Sigmoid colon (tissue), 4 donors: ENCODE data around the gene HMOX1.

Experiments
- EP300 ChIP-seq, 4 donors: sonication (generic); formaldehyde crosslinking; IDR thresholded peaks; one replicate each; pipeline ENCODE4 v1.6.1; 2017; ENCODE audit warnings: antibody characterized with exemption in 4 of 4
- POLR2A ChIP-seq, 2 donors: fragments of 450-650 bp; IDR thresholded peaks; one replicate each; pipeline ENCODE4 v1.6.1; 2016; ENCODE audit warnings: antibody characterized with exemption in 2 of 2, mild to moderate bottlenecking in 2 of 2, moderate library complexity in 2 of 2
- POLR2AphosphoS5 ChIP-seq, 4 donors: sonication (generic); formaldehyde crosslinking; IDR thresholded peaks; one replicate each; pipeline ENCODE4 v1.6.1; 2017; ENCODE audit warnings: antibody characterized with exemption in 4 of 4
- TF ChIP-seq, protein P1 (sequence below), 4 experiments: fragments of 450-650 bp in 3 of 4; fragments of 200-600 bp in 1 of 4; IDR thresholded peaks; one replicate each; pipeline ENCODE4 v1.5.1; 2016 to 2019; ENCODE audit warnings: antibody characterized with exemption in 4 of 4, mild to moderate bottlenecking in 3 of 4, moderate library complexity in 2 of 4

DNA sequence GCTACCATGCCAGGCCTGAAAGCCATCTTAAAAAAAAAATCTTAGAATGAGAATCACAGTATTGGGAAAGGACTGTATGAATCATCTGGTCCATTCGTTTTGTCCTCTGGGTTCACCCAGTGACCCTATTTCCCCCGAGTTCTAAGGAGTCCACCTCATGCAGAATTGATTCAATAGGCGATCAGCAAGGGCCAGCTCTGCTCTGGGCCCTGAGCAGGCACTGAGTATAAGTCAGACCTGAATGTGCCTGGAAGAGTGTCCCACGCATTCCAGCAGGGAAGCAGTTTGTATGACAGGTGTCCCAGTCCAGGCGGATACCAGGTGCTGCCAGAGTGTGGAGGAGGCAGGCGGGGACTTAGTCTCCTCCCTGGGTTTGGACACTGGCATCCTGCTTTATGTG, 883 bp upstream of the HMOX1 start:
- TF ChIP-seq, protein P1, sequence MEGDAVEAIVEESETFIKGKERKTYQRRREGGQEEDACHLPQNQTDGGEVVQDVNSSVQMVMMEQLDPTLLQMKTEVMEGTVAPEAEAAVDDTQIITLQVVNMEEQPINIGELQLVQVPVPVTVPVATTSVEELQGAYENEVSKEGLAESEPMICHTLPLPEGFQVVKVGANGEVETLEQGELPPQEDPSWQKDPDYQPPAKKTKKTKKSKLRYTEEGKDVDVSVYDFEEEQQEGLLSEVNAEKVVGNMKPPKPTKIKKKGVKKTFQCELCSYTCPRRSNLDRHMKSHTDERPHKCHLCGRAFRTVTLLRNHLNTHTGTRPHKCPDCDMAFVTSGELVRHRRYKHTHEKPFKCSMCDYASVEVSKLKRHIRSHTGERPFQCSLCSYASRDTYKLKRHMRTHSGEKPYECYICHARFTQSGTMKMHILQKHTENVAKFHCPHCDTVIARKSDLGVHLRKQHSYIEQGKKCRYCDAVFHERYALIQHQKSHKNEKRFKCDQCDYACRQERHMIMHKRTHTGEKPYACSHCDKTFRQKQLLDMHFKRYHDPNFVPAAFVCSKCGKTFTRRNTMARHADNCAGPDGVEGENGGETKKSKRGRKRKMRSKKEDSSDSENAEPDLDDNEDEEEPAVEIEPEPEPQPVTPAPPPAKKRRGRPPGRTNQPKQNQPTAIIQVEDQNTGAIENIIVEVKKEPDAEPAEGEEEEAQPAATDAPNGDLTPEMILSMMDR (IDR thresholded peaks at IDR 0.05), result no peak
- no peak for TF ChIP-seq POLR2AphosphoS5 (IDR thresholded peaks at IDR 0.05)
- no peak for TF ChIP-seq POLR2A (IDR thresholded peaks at IDR 0.05)
- TF ChIP-seq EP300 (IDR thresholded peaks at IDR 0.05), result no peak
